Kidney (tissue), 14 donors: ENCODE results near the gene PKHD1. TPM values are rescaled to one million over a fixed set of nuclear protein-coding genes. Genes with fewer than 3 reads are reported as not detected.

Source experiments
- DNase-seq, 5 donors: peaks; one replicate each; pipeline ENCODE4 v3.0.0-alpha.2; 2013 to 2020
- FAIRE-seq: peaks from 2 replicates; lab custom pipeline; 2012; peaks lifted over from hg19 to GRCh38; lab: Jason Lieb, UNC
- H3K27ac ChIP-seq, 2 donors: one replicate each; pipeline ENCODE4 v1.7.0; 2013; ENCODE audit warnings: low read depth in 2 of 2, low read length in 2 of 2, inconsistent platforms in 1 of 2
- H3K27me3 ChIP-seq: one replicate; pipeline ENCODE4 v1.7.1; 2013; ENCODE audit warnings: low read length, inconsistent platforms; ENCODE audit not compliant: control insufficient read depth, insufficient read depth
- H3K36me3 ChIP-seq, 3 donors: one replicate each; pipeline versions ENCODE4 v1.7.0 to v1.7.1; 2013; ENCODE audit warnings: low read length in 3 of 3, control low read depth in 1 of 3, inconsistent platforms in 1 of 3; ENCODE audit not compliant: insufficient read depth in 3 of 3, control insufficient read depth in 2 of 3
- H3K4me1 ChIP-seq, 3 donors: one replicate each; pipeline versions ENCODE4 v1.7.0 to v1.7.1; 2013; ENCODE audit warnings: low read length in 3 of 3, inconsistent platforms in 1 of 3, low read depth in 1 of 3; ENCODE audit not compliant: control insufficient read depth in 2 of 3, insufficient read depth in 2 of 3
- H3K4me3 ChIP-seq, 3 donors: one replicate each; pipeline versions ENCODE4 v1.7.0 to v1.8.1; 2013; ENCODE audit warnings: low read length in 3 of 3, control low read depth in 1 of 3, inconsistent platforms in 1 of 3
- H3K9ac ChIP-seq, 3 donors: one replicate each; pipeline versions ENCODE4 v1.7.0 to v1.7.1; 2013; ENCODE audit warnings: low read length in 3 of 3, control low read depth in 1 of 3, inconsistent platforms in 1 of 3
- H3K9me3 ChIP-seq, 3 donors: one replicate each; pipeline versions ENCODE4 v1.7.0 to v1.7.1; 2013; ENCODE audit warnings: low read length in 3 of 3, control low read depth in 1 of 3, inconsistent platforms in 1 of 3; ENCODE audit not compliant: control insufficient read depth in 2 of 3, insufficient read depth in 1 of 3
- intact Hi-C: fragments of 100-400 bp; cut with DNase I; formaldehyde crosslinking; loops from one replicate; pipeline ENCODE4 v1.11.1; 2022
- polyA plus RNA-seq: library from polyadenylated mRNA; stranded (reverse); fragments of 350-450 nt; fragmentation: Illumina TruSeq; extraction: RNeasy Lipid Tissue Mini Kit (QIAGEN cat#74804); gene quantifications from one replicate; pipeline ENCODE4 v1.2.3, GENCODE V29; 2014; ENCODE audit warnings: low read depth, low replicate concordance; ENCODE audit not compliant: insufficient read depth
- total RNA-seq: library from RNA; stranded (reverse); fragmentation: NEBNext Ultra II Directional; extraction: Animal tissue kit (Norgen Biotek cat#: 25700); gene quantifications from one replicate; pipeline ENCODE4 v1.2.1, GENCODE V29; 2021
- TF ChIP-seq, protein P1 (sequence below): IDR thresholded peaks from 3 replicates; pipeline ENCODE4 v1.5.1; 2012; ENCODE audit warnings: mild to moderate bottlenecking, moderate library complexity, borderline replicate concordance; ENCODE audit not compliant: insufficient read depth; ENCODE audit errors: extremely low read depth
- donor health status: control.
- donor health status: control.
- donor health status: control.
- donor health status: control.
- donor health status: control.
- donor health status: DM: yes; HTN: yes; CAD: no.
- donor health status: Normal renal cell carcinoma (clear cell type).

The PKHD1 gene
- total and polyA plus RNA-seq, 2 donors from 2014 or later, result 6.0 to 77.5 TPM

DNA sequence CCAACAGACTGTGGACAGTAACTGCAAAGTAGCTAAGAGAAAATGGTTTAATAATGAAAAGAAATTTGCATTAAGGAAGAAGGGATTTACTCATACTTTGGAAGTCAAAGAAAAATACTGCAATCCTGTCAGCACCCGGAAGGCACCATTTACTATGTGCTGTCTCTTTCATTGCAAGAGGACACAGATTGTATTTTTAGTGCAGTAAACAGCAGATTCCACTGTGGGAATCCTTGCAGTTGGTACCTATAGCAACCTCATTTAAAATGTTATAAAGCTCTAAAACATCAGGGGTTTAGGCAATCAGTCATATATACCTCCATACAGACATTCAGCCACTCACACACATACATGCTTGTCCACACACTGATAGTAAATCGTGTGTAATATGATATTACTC is 346.8 kb downstream of the PKHD1 start:
- no peaks in the 10 kb centered on the region for H3K4me1 ChIP-seq
- FAIRE-seq (no peak), DNase-seq (no peak)
- H3K36me3 ChIP-seq, result peaks cover 0 to 18% (median 2%) of the 10 kb centered on the region in 3 donors
- no peaks in the 10 kb centered on the region for H3K9me3 ChIP-seq
- no peak overlapping the region for H3K4me3 ChIP-seq
- intact Hi-C loops, result no loop called here
- TF ChIP-seq, protein P1, sequence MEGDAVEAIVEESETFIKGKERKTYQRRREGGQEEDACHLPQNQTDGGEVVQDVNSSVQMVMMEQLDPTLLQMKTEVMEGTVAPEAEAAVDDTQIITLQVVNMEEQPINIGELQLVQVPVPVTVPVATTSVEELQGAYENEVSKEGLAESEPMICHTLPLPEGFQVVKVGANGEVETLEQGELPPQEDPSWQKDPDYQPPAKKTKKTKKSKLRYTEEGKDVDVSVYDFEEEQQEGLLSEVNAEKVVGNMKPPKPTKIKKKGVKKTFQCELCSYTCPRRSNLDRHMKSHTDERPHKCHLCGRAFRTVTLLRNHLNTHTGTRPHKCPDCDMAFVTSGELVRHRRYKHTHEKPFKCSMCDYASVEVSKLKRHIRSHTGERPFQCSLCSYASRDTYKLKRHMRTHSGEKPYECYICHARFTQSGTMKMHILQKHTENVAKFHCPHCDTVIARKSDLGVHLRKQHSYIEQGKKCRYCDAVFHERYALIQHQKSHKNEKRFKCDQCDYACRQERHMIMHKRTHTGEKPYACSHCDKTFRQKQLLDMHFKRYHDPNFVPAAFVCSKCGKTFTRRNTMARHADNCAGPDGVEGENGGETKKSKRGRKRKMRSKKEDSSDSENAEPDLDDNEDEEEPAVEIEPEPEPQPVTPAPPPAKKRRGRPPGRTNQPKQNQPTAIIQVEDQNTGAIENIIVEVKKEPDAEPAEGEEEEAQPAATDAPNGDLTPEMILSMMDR, result no peak
- H3K27me3 ChIP-seq, result no peaks in the 10 kb centered on the region
- H3K9ac ChIP-seq, result no peak overlapping the region
- H3K27ac ChIP-seq, result no peak overlapping the region

DNA sequence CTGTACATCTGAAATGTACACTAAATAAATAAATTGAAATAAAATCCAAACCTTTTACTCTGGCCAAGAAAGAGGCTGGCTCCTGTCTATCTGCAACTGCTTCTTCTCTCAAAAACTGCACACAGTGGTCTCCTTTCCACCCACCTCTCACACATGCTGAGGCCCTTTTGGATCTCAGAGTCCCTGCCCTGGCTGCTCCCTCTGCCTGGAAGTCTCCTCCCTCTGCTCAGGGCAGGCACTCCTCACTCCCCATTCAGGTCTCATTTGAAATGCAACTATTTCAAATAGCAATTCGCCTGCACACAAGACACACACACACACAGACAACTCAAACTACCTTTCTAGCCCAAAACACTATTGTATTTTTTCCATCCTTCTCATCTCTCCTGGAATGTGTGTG is 348.8 kb downstream of the PKHD1 start:
- no peak overlapping the region for H3K27ac ChIP-seq
- DNase-seq (no peak), FAIRE-seq (no peak)
- TF ChIP-seq, protein P1, result no peak
- H3K4me1 ChIP-seq, result no peaks in the 10 kb centered on the region
- no peak overlapping the region for H3K9ac ChIP-seq
- peaks cover 0 to 14% (median 2%) of the 10 kb centered on the region in 3 donors for H3K36me3 ChIP-seq
- no peaks in the 10 kb centered on the region for H3K27me3 ChIP-seq
- H3K4me3 ChIP-seq, result no peak overlapping the region
- no peaks in the 10 kb centered on the region for H3K9me3 ChIP-seq
- intact Hi-C loops, result no loop called here

DNA sequence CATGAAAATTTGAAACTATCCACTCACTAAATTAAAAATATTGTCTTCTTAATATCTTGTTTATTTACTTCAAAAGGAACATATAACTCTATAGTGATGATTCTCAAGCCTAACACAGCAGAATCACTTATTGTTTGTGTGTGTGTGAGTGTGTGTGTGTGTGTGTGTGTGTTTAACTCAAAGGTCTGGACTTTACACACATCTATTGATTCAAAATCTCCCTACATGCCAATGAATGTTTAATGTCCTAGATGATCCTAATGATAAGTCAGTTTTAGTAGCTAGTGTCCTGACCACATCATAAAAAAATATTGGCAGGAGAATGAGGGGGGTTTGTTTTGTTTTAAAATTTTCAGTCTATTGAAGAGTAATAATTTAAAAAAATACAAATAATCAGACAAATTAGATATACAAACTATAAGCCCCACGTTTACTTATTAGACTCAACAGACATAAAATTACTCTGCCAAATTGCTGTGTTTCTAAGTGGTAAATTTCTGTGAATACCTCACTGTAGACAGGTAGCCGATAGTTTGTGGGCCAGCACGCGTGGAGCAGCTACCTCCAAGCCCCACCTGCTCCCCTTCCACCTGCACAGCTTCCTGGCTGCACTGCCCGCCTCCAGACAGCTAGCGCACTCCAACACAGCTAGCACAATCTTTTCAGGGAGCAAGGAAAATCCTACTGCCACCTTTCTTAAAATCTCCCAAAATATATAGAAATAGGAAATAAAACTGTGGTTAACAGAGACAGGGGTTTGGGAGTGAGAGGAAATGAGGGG is 349.6 kb downstream of the PKHD1 start:
- Histone ChIP-seq H3K27ac (no peak overlapping the region), H3K9me3 (no peaks in the 10 kb centered on the region), H3K9ac (no peak overlapping the region), H3K4me3 (no peak overlapping the region), H3K4me1 (no peaks in the 10 kb centered on the region), H3K27me3 (no peaks in the 10 kb centered on the region), H3K36me3 (peaks cover 0 to 7% (median 2%) of the 10 kb centered on the region in 3 donors)
- TF ChIP-seq, protein P1, result no peak
- DNase-seq (no peak), FAIRE-seq (no peak)
- intact Hi-C loops, result no loop called here

DNA sequence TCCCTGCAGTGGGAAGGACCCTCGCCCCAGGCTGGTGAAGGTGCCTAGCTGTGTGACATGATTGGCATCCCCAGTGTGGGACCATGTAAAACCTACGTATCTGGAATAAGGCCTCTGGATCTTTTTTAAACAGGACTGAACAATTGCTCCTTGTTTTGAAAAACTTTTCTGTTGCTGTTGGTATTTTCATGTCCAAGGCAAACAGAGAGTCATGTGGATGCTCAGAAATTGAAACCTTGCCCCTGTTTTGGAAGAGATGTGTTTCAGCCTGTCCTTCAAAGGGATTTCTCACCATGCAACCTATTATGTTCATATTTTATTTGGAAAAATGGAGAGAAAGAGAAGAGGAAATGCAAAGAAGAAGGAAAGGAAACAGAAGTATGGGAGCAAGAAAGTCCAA is 362.3 kb downstream of the PKHD1 start:
- Histone ChIP-seq H3K4me3 (no peak overlapping the region), H3K27ac (no peak overlapping the region), H3K9ac (no peak overlapping the region), H3K4me1 (no peaks in the 10 kb centered on the region), H3K9me3 (no peaks in the 10 kb centered on the region), H3K27me3 (no peaks in the 10 kb centered on the region), H3K36me3 (peaks cover 0 to 3% (median 0%) of the 10 kb centered on the region in 3 donors)
- DNase-seq (no peak), FAIRE-seq (no peak)
- intact Hi-C loops, result no loop called here
- TF ChIP-seq, protein P1, result no peak
